Vein endothelial cell (primary cell): Measurements from ENCODE around the gene SPART. TPM values are rescaled to one million over a fixed set of nuclear protein-coding genes. Genes with fewer than 3 reads are reported as not detected.

Experiments
- small RNA-seq: library from RNA; depleted of rRNA; stranded (forward); fragments of <200 nt; gene quantifications from one replicate; pipeline ENCODE3, GENCODE V24; 2012
- total RNA-seq: library from RNA; depleted of rRNA; stranded (reverse); fragments of >200 nt; gene quantifications from 2 replicates; pipeline ENCODE4 v1.2.3, GENCODE V29; 2012

SPART gene
- 51.9 and 67.1 TPM in 2 replicates for total RNA-seq

GRCh38 chr13:36346222-36347083 is at the start of gene SPART:
Gene SPART (minus strand): TSS chr13:36346394. CDS start chr13:36335830, 10,564 bp downstream.

GRCh38 chr13:36297366-36298338 is 48.5 kb downstream of the SPART start, which contains the start of gene CCDC169:
Gene CCDC169 (minus strand): TSS chr13:36297814. CDS start chr13:36297719, 95 bp downstream.

Small RNA genes lying within 50 kb of the gene (small RNA-seq; reads per million reads assigned to genes)
- gene RNU6-71P = not detected

Other genes starting within 250 kb of the SPART start
- gene DCLK1, start 215.0 kb downstream of the SPART start, total RNA-seq = 5.6 and 6.7 TPM in 2 replicates
- 0.19 and 0.33 TPM in 2 replicates for gene SOHLH2, start 131.8 kb downstream of the SPART start, total RNA-seq
- 1.3 and 4.5 TPM in 2 replicates for gene CCDC169, start 48.6 kb downstream of the SPART start, total RNA-seq
- gene CCNA1, start 86.1 kb upstream of the SPART start, total RNA-seq = 2.3 and 3.2 TPM in 2 replicates